IPS-18a (cell line): ENCODE data around the gene SPDYE6.

Source experiments
- H3K27ac ChIP-seq: one replicate; pipeline ENCODE4 v1.5.1; 2013; ENCODE audit warnings: low read length
- H3K27me3 ChIP-seq: one replicate; pipeline ENCODE4 v1.6.1; 2013; ENCODE audit warnings: mild to moderate bottlenecking, low read length; ENCODE audit not compliant: control insufficient read depth, insufficient read depth
- H3K36me3 ChIP-seq: one replicate; pipeline ENCODE4 v1.6.1; 2013; ENCODE audit warnings: low read depth, low read length; ENCODE audit not compliant: control insufficient read depth
- H3K4me1 ChIP-seq: one replicate; pipeline ENCODE4 v1.6.1; 2013; ENCODE audit warnings: low read depth, low read length; ENCODE audit not compliant: control insufficient read depth
- H3K4me3 ChIP-seq: one replicate; pipeline ENCODE4 v1.5.1; 2013; ENCODE audit warnings: low read length
- H3K9ac ChIP-seq: one replicate; pipeline ENCODE4 v1.6.1; 2013; ENCODE audit warnings: mild to moderate bottlenecking, low read length, moderate library complexity
- H3K9me3 ChIP-seq: one replicate; pipeline ENCODE4 v1.6.1; 2013; ENCODE audit warnings: low read depth, low read length; ENCODE audit not compliant: control insufficient read depth

Gene SPDYE6

DNA sequence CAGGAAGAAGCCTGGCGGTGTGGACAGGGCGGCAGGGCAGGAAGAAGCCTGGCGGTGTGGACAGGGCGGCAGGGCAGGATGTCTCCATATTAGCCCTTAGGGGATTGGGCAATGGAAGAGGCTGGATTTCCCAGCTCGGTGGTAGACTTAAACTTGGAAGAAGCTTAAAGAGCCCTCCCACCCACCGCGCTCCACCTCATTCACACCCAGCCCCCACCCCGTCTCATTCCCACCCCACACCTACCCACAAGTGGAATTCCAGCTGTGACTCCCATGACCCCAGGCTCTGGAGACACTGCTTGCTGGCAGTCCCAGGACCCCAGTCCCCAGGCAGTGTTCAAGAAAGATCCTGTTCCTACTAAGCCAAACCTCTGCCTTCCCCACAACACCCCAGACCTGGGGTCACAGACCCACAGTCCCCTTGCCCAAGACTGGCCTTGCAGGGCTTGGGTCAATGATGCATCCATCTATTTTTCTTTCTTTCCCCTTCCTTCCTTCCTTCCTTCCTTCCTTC lies 34.0 kb downstream of the SPDYE6 start:
- no peak overlapping the region for H3K27ac ChIP-seq
- no peak overlapping the region for H3K4me3 ChIP-seq
- H3K4me1 ChIP-seq: peaks cover under 1% of the 10 kb centered on the region
- no peaks in the 10 kb centered on the region for H3K9me3 ChIP-seq
- no peaks in the 10 kb centered on the region for H3K36me3 ChIP-seq
- H3K9ac ChIP-seq: no peak overlapping the region
- no peaks in the 10 kb centered on the region for H3K27me3 ChIP-seq

DNA sequence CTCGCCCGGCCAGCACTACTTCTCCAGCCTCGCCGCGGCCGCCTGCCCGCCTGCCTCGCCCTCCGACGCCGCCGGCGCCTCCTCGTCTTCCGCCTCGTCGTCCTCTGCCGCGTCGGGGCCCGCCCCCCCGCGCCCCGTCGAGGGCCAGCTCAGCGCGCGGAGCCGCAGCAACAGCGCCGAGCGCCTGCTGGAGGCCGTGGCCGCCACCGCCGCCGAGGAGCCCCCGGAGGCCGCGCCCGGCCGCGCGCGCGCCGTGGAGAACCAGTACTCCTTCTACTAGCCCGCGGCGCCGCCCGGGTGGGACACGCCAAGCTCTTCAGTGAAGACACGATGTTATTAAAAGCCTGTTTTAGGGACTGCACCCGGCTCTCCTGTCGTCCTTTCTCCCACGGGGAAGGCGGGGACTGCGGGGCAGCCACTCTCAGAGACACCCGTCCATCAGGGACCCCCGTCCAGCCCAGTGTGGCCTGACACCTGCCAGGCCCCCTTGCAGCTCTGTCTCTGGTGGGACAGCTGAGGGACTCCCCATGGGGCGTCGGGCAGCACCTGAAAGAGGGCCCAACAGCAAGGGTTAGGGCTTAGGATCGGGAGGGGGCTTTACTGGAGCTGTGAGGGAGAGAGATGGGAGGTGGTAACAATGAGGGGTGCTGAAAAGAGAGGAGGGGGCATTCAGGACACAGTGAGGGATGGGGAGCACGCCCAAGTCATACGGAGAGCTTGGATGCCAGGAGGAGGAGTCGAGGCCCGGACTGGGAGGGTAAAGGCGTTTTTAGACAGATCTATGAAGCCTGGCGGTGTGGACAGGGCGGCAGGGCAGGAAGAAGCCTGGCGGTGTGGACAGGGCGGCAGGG lies 34.7 kb downstream of the SPDYE6 start:
- Histone ChIP-seq H3K27me3 (no peaks in the 10 kb centered on the region), H3K36me3 (no peaks in the 10 kb centered on the region), H3K4me1 (peaks cover 3% of the 10 kb centered on the region), H3K27ac (no peak overlapping the region), H3K4me3 (no peak overlapping the region), H3K9ac (no peak overlapping the region), H3K9me3 (no peaks in the 10 kb centered on the region)

DNA sequence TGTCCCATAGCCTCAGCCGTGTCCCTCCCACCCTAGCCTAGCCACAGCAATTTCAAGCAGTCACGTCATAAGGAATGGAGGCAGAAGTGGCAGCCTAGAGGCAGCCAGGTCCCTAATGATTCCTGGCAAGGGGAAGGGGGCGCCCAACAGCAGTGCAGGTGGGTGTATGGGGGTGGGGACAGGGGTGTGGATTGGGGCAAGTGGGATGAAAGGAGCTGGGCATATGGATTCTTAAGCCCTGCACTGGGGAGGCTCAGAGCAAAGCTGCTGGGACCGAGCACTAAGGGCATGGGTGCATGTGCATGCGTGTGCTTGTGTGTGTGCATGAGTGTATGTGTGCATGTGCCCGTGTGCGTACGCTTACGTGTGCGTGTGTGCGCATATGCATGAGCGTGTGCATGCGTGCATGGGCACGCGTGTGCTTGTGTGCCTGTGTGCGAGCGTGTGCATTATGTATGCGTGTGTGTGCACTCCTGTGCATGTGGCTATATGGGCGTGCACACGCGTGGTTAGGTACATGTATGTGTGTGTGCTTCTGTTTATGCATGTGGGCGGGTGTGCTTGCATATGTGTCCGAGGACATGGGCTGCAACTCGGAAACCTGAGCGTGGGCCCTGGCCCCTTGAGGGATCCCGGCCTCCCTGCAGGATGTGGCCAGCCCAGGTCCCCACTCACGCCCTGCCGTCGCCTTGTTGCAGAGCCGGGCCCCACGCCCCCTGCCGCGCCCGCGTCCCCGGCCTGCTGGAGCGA lies 35.5 kb downstream of the SPDYE6 start:
- Histone ChIP-seq H3K27me3 (no peaks in the 10 kb centered on the region), H3K9me3 (no peaks in the 10 kb centered on the region), H3K9ac (no peak overlapping the region), H3K4me3 (no peak overlapping the region), H3K36me3 (no peaks in the 10 kb centered on the region), H3K27ac (no peak overlapping the region), H3K4me1 (peaks cover 3% of the 10 kb centered on the region)

DNA sequence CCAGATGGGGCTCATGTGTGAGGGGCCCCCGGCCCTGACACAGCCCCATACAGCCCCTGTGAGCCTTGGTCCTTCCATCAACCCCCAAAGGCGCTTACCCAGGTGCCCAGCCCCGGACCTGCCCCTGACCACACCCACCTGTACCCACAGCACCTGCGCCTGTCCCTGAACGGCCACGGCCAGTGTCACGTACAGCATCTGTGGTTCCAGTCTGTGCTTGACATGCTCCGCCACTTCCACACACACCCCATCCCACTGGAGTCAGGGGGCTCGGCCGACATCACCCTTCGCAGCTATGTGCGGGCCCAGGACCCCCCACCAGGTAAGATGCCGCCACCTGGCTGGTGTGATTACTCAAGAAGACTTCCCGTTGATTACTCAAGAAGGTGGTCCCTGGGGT lies 36.1 kb downstream of the SPDYE6 start:
- Histone ChIP-seq H3K9ac (no peak overlapping the region), H3K4me3 (no peak overlapping the region), H3K4me1 (peaks cover 3% of the 10 kb centered on the region), H3K27ac (no peak overlapping the region), H3K27me3 (no peaks in the 10 kb centered on the region), H3K36me3 (no peaks in the 10 kb centered on the region), H3K9me3 (no peaks in the 10 kb centered on the region)

DNA sequence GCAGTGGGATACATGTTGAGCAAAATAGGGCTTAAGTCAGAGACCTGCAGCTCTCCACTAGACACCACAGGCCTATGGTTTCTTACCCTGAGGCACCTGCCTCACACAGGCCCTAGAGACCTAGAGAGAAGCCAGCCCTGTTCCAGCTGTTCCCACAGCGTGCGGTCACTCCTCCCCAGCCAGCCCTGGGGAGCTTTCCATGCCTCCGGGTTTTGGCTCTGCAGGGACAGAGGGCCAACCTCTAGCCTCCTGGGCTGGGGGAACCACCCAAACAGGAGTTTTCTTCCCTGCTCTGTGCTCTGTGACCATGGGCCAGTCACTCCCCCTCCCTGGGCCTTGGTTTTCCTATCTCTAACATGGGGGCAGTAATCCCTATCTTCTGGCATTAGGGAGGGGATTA lies 36.6 kb downstream of the SPDYE6 start:
- Histone ChIP-seq H3K9ac (no peak overlapping the region), H3K4me1 (peaks cover 3% of the 10 kb centered on the region), H3K27me3 (no peaks in the 10 kb centered on the region), H3K27ac (no peak overlapping the region), H3K4me3 (no peak overlapping the region), H3K9me3 (no peaks in the 10 kb centered on the region), H3K36me3 (no peaks in the 10 kb centered on the region)

DNA sequence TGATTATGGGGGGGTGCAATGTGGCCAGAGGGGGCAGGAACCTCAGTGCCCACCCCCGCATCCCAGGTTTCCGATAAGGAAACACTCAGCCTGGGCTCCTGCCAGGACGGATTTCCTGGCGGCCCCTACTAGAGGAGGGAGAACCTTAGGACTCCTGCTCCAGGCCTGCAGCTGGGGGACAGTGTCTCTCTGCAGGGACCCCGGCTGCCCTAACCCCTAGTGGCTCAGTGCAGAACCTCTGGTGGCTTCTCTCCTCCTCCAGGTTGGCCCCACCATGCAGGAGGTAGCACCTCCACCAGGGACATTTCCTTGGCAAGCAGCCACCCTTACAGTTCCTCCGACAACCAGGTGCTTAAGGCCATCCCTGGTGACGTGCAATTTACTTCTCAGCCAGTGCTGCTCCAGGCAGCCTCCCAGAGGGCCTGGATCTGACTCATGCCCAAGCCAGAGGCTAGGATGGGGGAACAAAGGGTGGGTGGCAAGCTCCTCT lies 37.7 kb downstream of the SPDYE6 start:
- Histone ChIP-seq H3K27ac (no peak overlapping the region), H3K4me1 (peaks cover 3% of the 10 kb centered on the region), H3K9ac (no peak overlapping the region), H3K27me3 (no peaks in the 10 kb centered on the region), H3K36me3 (no peaks in the 10 kb centered on the region), H3K9me3 (no peaks in the 10 kb centered on the region), H3K4me3 (no peak overlapping the region)

DNA sequence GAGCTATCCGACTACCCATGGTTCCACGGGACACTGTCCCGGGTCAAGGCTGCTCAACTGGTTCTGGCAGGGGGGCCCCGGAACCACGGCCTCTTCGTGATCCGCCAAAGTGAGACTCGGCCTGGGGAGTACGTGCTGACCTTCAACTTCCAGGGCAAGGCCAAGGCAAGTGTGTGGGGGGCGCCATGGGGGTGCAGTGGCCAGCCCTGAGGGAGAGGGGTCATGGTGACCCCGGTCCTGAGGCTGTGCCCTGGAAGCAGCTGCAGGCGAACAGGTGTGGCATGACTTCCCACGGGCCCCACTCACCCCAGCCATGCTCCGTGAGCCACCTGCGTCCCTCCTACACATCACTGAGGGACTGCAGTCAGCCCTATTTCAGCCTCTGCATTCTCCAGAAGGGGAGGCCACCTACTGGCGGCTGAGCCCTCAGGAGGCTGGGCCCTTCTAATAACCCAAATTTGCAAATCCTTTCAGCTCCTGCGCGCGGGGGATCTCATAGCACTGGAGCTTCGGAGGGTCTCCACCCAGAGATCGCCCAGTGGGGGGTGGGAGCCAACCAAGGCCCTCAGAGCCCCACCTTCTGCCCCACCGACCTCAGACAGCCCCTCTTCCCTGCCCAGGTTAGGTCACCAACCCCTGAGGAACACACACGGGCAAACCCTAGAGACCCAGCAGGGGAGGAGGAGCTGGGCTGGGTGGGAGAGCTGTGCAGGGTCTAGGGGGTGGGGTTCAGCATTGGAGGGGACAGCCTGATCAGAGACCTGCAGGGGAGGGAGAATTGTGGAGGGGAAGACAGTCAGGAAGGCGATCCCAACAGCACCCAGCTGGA lies 38.8 kb downstream of the SPDYE6 start:
- H3K27ac ChIP-seq: no peak overlapping the region
- H3K9me3 ChIP-seq: no peaks in the 10 kb centered on the region
- peaks cover 3% of the 10 kb centered on the region for H3K4me1 ChIP-seq
- no peaks in the 10 kb centered on the region for H3K27me3 ChIP-seq
- no peaks in the 10 kb centered on the region for H3K36me3 ChIP-seq
- H3K4me3 ChIP-seq: no peak overlapping the region
- H3K9ac ChIP-seq: no peak overlapping the region

DNA sequence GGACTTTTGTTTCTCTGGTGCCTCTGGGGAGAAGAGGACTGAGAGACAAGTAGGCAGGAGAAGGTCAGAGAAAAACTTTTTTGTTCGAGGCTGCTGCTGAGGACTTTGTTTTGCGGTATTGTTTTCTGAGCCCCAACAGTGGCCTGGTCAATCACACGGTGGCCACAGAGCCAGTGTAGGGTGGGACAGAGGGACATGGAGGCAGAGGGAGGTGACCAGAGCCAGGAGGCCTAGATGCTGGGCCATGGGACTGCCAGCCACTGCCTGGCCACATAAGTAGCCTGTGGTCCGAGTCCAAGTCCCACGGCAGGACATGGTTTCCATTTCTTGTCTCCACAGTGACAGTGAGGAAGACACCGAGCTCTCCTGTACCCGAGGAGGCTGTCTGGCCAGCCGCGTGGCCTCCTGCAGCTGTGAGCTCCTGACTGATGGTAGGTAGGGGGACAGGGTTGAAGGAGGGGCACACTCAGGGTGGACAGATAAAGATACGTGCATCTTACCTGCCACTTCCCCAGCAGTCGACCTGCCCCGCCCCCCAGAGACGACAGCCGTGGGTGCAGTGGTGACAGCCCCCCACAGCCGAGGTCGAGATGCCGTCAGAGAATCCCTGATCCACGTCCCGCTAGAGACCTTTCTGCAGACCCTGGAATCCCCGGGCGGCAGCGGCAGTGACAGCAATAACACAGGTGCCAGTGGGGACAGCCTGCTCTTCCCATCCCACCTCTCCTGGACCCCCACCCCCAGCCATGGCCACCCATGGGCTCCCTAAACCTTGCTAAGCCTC lies 42.1 kb downstream of the SPDYE6 start:
- H3K27me3 ChIP-seq: no peaks in the 10 kb centered on the region
- no peaks in the 10 kb centered on the region for H3K36me3 ChIP-seq
- H3K4me3 ChIP-seq: no peak overlapping the region
- H3K9me3 ChIP-seq: no peaks in the 10 kb centered on the region
- no peak overlapping the region for H3K27ac ChIP-seq
- H3K9ac ChIP-seq: no peak overlapping the region
- H3K4me1 ChIP-seq: peaks cover 3% of the 10 kb centered on the region

DNA sequence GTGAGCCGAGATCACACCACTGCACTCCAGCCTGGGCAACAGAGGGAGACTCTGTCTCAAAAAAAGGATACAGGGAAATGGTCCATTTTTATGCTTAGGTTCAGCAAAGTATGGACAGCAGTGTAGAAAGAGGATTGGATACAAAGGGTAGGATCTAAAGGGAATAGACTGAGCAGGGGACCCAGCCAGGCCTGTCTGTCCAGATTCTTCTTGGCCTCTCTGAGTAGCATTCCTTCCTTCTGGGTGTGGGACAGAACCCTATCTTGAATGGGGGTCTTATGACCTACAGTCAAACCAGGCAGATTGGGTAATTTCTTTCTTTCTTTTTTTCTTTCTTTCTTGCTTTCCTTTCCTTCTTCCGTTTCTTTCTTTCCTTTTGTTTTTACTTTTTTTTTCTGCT lies 43.9 kb downstream of the SPDYE6 start:
- no peak overlapping the region for H3K9ac ChIP-seq
- peaks cover 6% of the 10 kb centered on the region for H3K4me1 ChIP-seq

DNA sequence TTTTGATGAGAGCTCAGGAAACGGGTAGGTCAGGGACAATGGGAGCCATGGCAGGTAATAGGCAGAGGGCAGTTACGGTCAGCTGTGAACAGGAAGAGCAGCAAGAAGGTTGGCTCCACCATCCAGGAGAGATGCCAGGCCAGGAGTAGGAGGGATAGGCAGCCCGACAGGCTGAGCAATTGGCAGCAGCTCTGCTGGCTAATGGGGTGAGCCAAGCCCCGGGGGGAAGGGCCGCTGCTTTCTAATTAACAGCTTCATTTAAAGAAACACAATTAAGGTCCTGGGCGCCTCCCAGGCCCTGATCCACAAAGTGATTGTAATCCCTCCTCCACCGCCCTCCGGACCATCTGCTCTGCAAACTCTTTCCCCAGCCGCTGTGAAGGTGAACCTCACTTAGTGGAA lies 45.8 kb downstream of the SPDYE6 start:
- H3K9me3 ChIP-seq: no peaks in the 10 kb centered on the region
- H3K36me3 ChIP-seq: no peaks in the 10 kb centered on the region
- H3K27ac ChIP-seq: no peak overlapping the region
- no peak overlapping the region for H3K4me3 ChIP-seq
- no peaks in the 10 kb centered on the region for H3K27me3 ChIP-seq
- H3K4me1 ChIP-seq: peaks cover 12% of the 10 kb centered on the region
- H3K9ac ChIP-seq: no peak overlapping the region

More for the DNA sequence above, 43.9 kb downstream of the SPDYE6 start:
- no peak overlapping the region for H3K4me3 ChIP-seq
- no peaks in the 10 kb centered on the region for H3K36me3 ChIP-seq
- H3K9me3 ChIP-seq: no peaks in the 10 kb centered on the region
- H3K27ac ChIP-seq: no peak overlapping the region
- H3K27me3 ChIP-seq: no peaks in the 10 kb centered on the region
